HCT116 (cell line): ENCODE measurements around the gene HMX1. TPM values are rescaled to one million over a fixed set of nuclear protein-coding genes. Genes with fewer than 3 reads are reported as not detected.
A peak's percentile ranks its signal among the peaks of the same experiment; 100 is the strongest.

Source experiments
- ATAC-seq: fragments of 200-7000 bp; cut with Tn5 transposase; 2 replicates; pipeline ENCODE4 v1.9.1; 2020; ENCODE audit warnings: mild to moderate bottlenecking, moderate library complexity
- BruUV-seq: library from RNA; stranded (reverse); fragments of 400-500 nt; replicated peaks from 2 replicates; lab custom pipeline; 2021; lab: Mats Ljungman, UMichigan
- CTCF ChIA-PET: fragments of 300-600 bp; sonication (Branson Sonifier 250); formaldehyde crosslinking; loops from one replicate; lab custom pipeline; 2021; ENCODE audit warnings: antibody characterized with exemption; lab: Charles Lee
- POLR2A ChIA-PET: fragments of 300-600, 350-600 bp; sonication (Branson Sonifier 250); formaldehyde crosslinking; loops from one replicate; lab custom pipeline; 2021; ENCODE audit warnings: antibody characterized with exemption; lab: Charles Lee
- RAD21 ChIA-PET, 2 experiments: fragments of 300-600 bp; sonication (Branson Sonifier 250); formaldehyde crosslinking; loops; one replicate each; lab custom pipeline; 2023; ENCODE audit warnings: low total read pairs in 2 of 2; ENCODE audit not compliant: uncharacterized antibody in 2 of 2, unreplicated experiment in 2 of 2, low non-redundant PET in 1 of 2; lab: Charles Lee
- DNase-seq: peaks from one replicate; pipeline ENCODE4 v3.0.0-alpha.2; 2010; ENCODE audit warnings: low read depth, low spot score
- H2AFZ ChIP-seq: fragments of 200-600 bp; shearing (Covaris generic), sonication (generic); 2 replicates; pipeline ENCODE4 v1.6.1; 2017; ENCODE audit warnings: low read depth, mixed run types, mixed read lengths, antibody characterized with exemption, low read length; ENCODE audit not compliant: poor library complexity, severe bottlenecking
- H3K27ac ChIP-seq: 2 replicates; pipeline ENCODE4 v1.5.1; 2012; ENCODE audit warnings: low read depth, low read length
- H3K27me3 ChIP-seq: fragments of 200-600 bp; sonication (generic); 2 replicates; pipeline ENCODE4 v1.6.1; 2016; ENCODE audit warnings: mixed run types, low read length, mixed read lengths; ENCODE audit not compliant: insufficient read depth
- H3K36me3 ChIP-seq, 2 experiments: fragments of 200-500 bp in 1 of 2; fragments of 200-600 bp in 1 of 2; sonication (Bioruptor generic) in 1 of 2; sonication (generic) in 1 of 2; 2 replicates each; pipeline versions ENCODE4 v1.5.1 to v1.6.1; 2014 to 2016; ENCODE audit warnings: low read length in 2 of 2, inconsistent platforms in 1 of 2, mixed read lengths in 1 of 2, mixed run types in 1 of 2; ENCODE audit not compliant: insufficient read depth in 2 of 2, control insufficient read depth in 1 of 2
- H3K4me1 ChIP-seq, 2 experiments: fragments of 200-600 bp in 1 of 2; sonication (generic) in 1 of 2; 2 replicates each; pipeline versions ENCODE4 v1.5.1 to v1.6.1; 2012 to 2017; ENCODE audit warnings: low read length in 2 of 2, inconsistent platforms in 1 of 2, mild to moderate bottlenecking in 1 of 2, mixed read lengths in 1 of 2, mixed run types in 1 of 2, moderate library complexity in 1 of 2; ENCODE audit not compliant: insufficient read depth in 2 of 2, control insufficient read depth in 1 of 2
- H3K4me2 ChIP-seq: fragments of 200-600 bp; sonication (generic); 2 replicates; pipeline ENCODE4 v1.6.1; 2017; ENCODE audit warnings: mixed run types, low read length, mixed read lengths
- H3K4me3 ChIP-seq, 2 experiments: fragments of 200-600 bp in 1 of 2; sonication (generic) in 1 of 2; replicated peaks in 1 of 2; 2 replicates each; pipeline ENCODE4 v1.5.1; 2011 to 2016; ENCODE audit warnings: low read length in 2 of 2, control low read depth in 1 of 2, low read depth in 1 of 2, mild to moderate bottlenecking in 1 of 2, mixed read lengths in 1 of 2, mixed run types in 1 of 2
- H3K79me2 ChIP-seq: fragments of 200-600 bp; sonication (generic); 2 replicates; pipeline ENCODE4 v1.6.1; 2017; ENCODE audit warnings: mild to moderate bottlenecking, mixed run types, low read length, moderate library complexity, mixed read lengths; ENCODE audit not compliant: insufficient read depth
- H3K9ac ChIP-seq: fragments of 200-600 bp; sonication (generic); 2 replicates; pipeline ENCODE4 v1.6.1; 2016; ENCODE audit warnings: low read length, mixed read lengths
- H3K9me2 ChIP-seq: fragments of 200-600 bp; sonication (generic), shearing (Covaris generic); 2 replicates; pipeline ENCODE4 v1.6.1; 2017; ENCODE audit warnings: mixed run types, mild to moderate bottlenecking, moderate library complexity; ENCODE audit not compliant: insufficient read depth
- H3K9me3 ChIP-seq, 2 experiments: fragments of 200-500 bp in 1 of 2; fragments of 200-600 bp in 1 of 2; sonication (Bioruptor generic) in 1 of 2; sonication (generic) in 1 of 2; 2 replicates each; pipeline ENCODE4 v1.6.1; 2014 to 2017; ENCODE audit warnings: low read length in 2 of 2, mixed read lengths in 2 of 2, inconsistent platforms in 1 of 2, low read depth in 1 of 2, mild to moderate bottlenecking in 1 of 2, mixed run types in 1 of 2, moderate library complexity in 1 of 2; ENCODE audit not compliant: control insufficient read depth in 1 of 2, insufficient read depth in 1 of 2
- H4K20me1 ChIP-seq: fragments of 200-600 bp; sonication (generic), shearing (Covaris generic); 2 replicates; pipeline ENCODE4 v1.6.1; 2017; ENCODE audit warnings: mixed run types, mild to moderate bottlenecking, moderate library complexity; ENCODE audit not compliant: insufficient read depth
- CTCF ChIP-seq, 3 experiments: fragments of 200-600 bp in 1 of 3; sonication (generic) in 1 of 3; IDR thresholded peaks in 2 of 3; conservative IDR thresholded peaks in 1 of 3; 2 replicates each; pipeline ENCODE4 v1.5.1; 2012 to 2017; ENCODE audit warnings: low read depth in 2 of 3, low read length in 2 of 3, antibody characterized with exemption in 1 of 3, borderline replicate concordance in 1 of 3, control low read depth in 1 of 3, mild to moderate bottlenecking in 1 of 3, mixed read lengths in 1 of 3, mixed run types in 1 of 3, moderate library complexity in 1 of 3; ENCODE audit not compliant: insufficient read depth in 1 of 3
- ELF1 ChIP-seq: IDR thresholded peaks from 2 replicates; pipeline ENCODE4 v1.6.1; 2012; ENCODE audit warnings: low read depth, borderline replicate concordance
- EZH2phosphoT487 ChIP-seq: fragments of 200-600 bp; IDR thresholded peaks from 2 replicates; pipeline ENCODE4 v1.6.1; 2018; ENCODE audit warnings: antibody characterized with exemption, borderline replicate concordance
- POLR2A ChIP-seq: IDR thresholded peaks from 2 replicates; pipeline ENCODE4 v1.7.0; 2011; ENCODE audit warnings: borderline replicate concordance; ENCODE audit not compliant: insufficient read depth, insufficient read length; ENCODE audit errors: extremely low read depth
- POLR2AphosphoS5 ChIP-seq: IDR thresholded peaks from 2 replicates; pipeline ENCODE4 v1.6.1; 2011; ENCODE audit warnings: mild to moderate bottlenecking, low read depth, low read length, moderate library complexity
- SIN3A ChIP-seq: IDR thresholded peaks from 2 replicates; pipeline ENCODE4 v1.6.1; 2012; ENCODE audit warnings: low read depth
- YY1 ChIP-seq: IDR thresholded peaks from 2 replicates; pipeline ENCODE4 v1.6.1; 2011; ENCODE audit warnings: low read length, low read depth, moderate library complexity, mild to moderate bottlenecking; ENCODE audit not compliant: insufficient replicate concordance; ENCODE audit errors: extremely low read depth
- ZBTB33 ChIP-seq: IDR thresholded peaks from 2 replicates; pipeline ENCODE4 v1.6.1; 2011; ENCODE audit warnings: mild to moderate bottlenecking, low read length, moderate library complexity; ENCODE audit not compliant: insufficient replicate concordance; ENCODE audit errors: extremely low read depth
- ZFX ChIP-seq: fragments of 450-650 bp; IDR thresholded peaks from 2 replicates; pipeline ENCODE4 v1.6.1; 2017
- ZNF274 ChIP-seq: fragments of 200-500 bp; sonication (Bioruptor generic); IDR thresholded peaks from 2 replicates; pipeline ENCODE4 v1.6.1; 2014; ENCODE audit warnings: mild to moderate bottlenecking, low read depth, low read length, inconsistent platforms
- intact Hi-C: fragments of 100-400 bp; cut with micrococcal nuclease; formaldehyde crosslinking; loops from 2 replicates; pipeline ENCODE4 v1.10.0; 2022
- total RNA-seq: library from RNA; stranded (reverse); gene quantifications from one replicate; pipeline ENCODE4 v1.2.1, GENCODE V29; 2021; ENCODE audit not compliant: unreplicated experiment
- TF ChIP-seq, protein P1 (sequence below): IDR thresholded peaks from 2 replicates; pipeline ENCODE4 v1.6.1; 2012
- TF ChIP-seq, protein P2 (sequence below): IDR thresholded peaks from 2 replicates; pipeline ENCODE4 v1.6.1; 2012

Gene HMX1
- total RNA-seq, 1 experiment from 2014 or later: 0.39 TPM

GRCh38 chr4:8847764-8848163 lies 23.9 kb downstream of the HMX1 start:
- intact Hi-C loops: no loop called here
- POLR2A ChIA-PET: no interaction called here
- peaks cover 7% of the 10 kb centered on the region for H3K27me3 ChIP-seq
- H3K4me3 ChIP-seq: no peak overlapping the region
- TF ChIP-seq, protein P1, sequence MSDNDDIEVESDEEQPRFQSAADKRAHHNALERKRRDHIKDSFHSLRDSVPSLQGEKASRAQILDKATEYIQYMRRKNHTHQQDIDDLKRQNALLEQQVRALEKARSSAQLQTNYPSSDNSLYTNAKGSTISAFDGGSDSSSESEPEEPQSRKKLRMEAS: no peak
- TF ChIP-seq SIN3A (no peak), ZNF274 (no peak), ZFX (no peak), YY1 (no peak), ZBTB33 (no peak), EZH2phosphoT487 (no peak), POLR2AphosphoS5 (no peak), ELF1 (no peak), POLR2A (no peak), CTCF (IDR thresholded peaks at IDR 0.05 in 2 of 3, conservative IDR thresholded peaks at IDR 0.05 in 1 of 3; ENCODE audit: borderline replicate concordance in 1 of 3, insufficient read depth in 1 of 3, low read depth in 2 of 3, low read length in 2 of 3) (no peak)
- TF ChIP-seq, protein P2, sequence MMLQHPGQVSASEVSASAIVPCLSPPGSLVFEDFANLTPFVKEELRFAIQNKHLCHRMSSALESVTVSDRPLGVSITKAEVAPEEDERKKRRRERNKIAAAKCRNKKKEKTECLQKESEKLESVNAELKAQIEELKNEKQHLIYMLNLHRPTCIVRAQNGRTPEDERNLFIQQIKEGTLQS: no peak
- DNase-seq (peak; percentile 12), ATAC-seq (peak; percentile 80)
- H3K9me2 ChIP-seq: no peaks in the 10 kb centered on the region
- no peaks in the 10 kb centered on the region for H3K79me2 ChIP-seq
- RAD21 ChIA-PET: no interaction called here
- H4K20me1 ChIP-seq: no peaks in the 10 kb centered on the region
- H3K9ac ChIP-seq: no peak overlapping the region
- H3K4me2 ChIP-seq: peak overlapping the region; percentile 33
- CTCF ChIA-PET: interaction anchor here (0.8 to 1.0 kb wide), 2 partner anchors 28 to 159 kb away, joined by 3 read pairs; no protein-coding TSS in a partner anchor
- no peaks in the 10 kb centered on the region for H3K36me3 ChIP-seq
- BruUV-seq: no TSS peak
- H3K9me3 ChIP-seq: no peaks in the 10 kb centered on the region
- no peak overlapping the region for H3K27ac ChIP-seq
- peak overlapping the region; percentile 17 for H2AFZ ChIP-seq
- peaks cover 12 to 19% of the 10 kb centered on the region in 2 experiments; a peak in 3 of 4 replicates for H3K4me1 ChIP-seq
